GM12872 (cell line): Measurements from ENCODE around the gene TBCA.

Experiments
- TF ChIP-seq, protein P1 (sequence below): IDR thresholded peaks from 3 replicates; pipeline ENCODE4 v1.5.1; 2011; ENCODE audit warnings: low read depth, mild to moderate bottlenecking, low read length, moderate library complexity; ENCODE audit not compliant: insufficient read depth

The TBCA gene

DNA sequence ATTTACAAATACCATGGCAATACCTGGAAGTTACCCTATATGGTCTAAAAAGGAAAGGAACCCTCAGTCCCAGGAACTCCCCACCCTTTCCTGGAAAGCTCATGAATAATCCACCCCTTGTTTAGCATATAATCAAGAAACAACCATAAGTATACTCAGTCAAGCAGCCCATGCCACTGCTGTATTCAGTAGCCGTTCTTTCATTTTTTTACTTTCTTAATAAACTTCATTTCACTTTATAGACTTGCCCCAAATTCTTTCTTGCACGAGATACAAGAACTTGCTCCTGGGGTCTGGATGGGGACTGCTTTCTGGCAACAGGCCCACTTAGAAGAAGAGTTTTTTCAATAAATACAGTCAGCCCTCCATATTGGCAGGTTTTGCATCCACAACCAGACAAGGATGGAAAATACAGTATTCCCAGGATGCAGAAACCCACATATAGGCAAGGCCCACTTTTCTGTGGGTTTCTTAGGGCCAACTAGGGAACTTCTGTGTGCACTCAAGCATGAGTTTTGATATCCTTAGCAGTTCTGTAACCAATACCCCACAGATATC, 2.8 kb upstream of the TBCA start:
- TF ChIP-seq, protein P1, sequence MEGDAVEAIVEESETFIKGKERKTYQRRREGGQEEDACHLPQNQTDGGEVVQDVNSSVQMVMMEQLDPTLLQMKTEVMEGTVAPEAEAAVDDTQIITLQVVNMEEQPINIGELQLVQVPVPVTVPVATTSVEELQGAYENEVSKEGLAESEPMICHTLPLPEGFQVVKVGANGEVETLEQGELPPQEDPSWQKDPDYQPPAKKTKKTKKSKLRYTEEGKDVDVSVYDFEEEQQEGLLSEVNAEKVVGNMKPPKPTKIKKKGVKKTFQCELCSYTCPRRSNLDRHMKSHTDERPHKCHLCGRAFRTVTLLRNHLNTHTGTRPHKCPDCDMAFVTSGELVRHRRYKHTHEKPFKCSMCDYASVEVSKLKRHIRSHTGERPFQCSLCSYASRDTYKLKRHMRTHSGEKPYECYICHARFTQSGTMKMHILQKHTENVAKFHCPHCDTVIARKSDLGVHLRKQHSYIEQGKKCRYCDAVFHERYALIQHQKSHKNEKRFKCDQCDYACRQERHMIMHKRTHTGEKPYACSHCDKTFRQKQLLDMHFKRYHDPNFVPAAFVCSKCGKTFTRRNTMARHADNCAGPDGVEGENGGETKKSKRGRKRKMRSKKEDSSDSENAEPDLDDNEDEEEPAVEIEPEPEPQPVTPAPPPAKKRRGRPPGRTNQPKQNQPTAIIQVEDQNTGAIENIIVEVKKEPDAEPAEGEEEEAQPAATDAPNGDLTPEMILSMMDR = no peak

DNA sequence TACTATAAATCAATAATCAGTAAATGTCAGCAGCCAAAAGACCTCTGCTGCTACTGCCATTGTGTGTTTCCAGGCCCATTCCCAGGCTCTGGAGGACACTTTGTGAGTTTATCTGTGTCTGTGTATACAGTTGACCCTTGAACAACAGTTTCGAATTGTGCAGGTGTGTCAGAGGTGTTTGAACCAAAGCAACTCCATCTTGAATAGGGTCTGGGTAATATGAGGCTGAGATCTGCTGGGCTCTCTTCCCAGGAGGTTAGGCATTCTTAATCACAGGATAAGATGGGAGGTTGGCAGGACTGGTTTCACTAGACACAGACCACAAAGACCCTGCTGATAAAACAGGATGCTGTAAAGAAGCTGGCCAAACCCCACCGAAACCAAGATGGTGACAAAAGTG, 2.3 kb upstream of the TBCA start:
- TF ChIP-seq, protein P1 = no peak

DNA sequence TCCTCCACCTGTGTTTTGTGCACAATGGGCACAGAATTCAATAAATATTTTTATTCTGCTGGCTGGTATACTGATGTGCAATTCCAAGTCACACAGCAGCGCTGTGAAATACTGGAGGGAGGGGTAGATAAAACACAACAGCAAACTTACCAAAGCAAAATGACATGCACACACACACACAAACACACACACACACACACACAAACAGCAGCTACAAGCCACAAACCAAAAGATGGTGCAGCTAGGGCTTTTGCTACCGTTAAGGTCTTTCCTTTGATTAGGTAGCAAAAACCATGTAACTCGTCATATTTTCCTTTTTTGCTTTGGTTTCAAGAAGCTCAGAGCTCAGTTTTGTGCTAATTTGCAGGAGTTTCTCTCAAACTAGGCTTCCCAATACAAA, 1.8 kb upstream of the TBCA start:
- TF ChIP-seq, protein P1 = no peak

DNA sequence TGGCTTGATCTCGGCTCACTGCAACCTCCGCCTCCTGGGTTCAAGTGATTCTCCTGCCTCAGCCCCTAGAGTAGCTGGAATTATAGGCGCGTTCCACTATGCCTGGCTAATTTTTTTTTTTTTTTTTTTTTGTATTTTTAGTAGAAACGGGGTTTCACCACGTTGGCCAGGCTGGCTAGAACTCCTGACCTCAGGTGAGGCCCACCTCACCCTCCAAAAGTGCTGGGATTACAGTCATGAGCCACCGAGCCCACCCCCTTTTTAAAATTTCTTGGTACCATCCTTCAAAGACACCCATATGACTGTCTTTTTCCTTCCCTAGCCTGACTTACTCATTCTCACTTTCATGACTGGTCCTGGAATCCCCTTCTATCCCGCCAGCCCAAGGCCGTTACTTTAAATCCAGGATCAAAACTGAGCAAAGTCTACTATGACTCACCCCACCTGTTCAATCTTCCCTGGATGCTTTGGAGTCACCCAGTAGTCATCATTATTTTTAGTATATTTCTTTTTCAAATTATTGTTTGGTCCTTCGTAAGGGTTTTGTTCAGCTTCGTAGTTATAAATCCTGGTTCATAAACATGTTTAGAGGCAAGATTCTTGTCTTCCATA, 1.2 kb upstream of the TBCA start:
- TF ChIP-seq, protein P1 = no peak

DNA sequence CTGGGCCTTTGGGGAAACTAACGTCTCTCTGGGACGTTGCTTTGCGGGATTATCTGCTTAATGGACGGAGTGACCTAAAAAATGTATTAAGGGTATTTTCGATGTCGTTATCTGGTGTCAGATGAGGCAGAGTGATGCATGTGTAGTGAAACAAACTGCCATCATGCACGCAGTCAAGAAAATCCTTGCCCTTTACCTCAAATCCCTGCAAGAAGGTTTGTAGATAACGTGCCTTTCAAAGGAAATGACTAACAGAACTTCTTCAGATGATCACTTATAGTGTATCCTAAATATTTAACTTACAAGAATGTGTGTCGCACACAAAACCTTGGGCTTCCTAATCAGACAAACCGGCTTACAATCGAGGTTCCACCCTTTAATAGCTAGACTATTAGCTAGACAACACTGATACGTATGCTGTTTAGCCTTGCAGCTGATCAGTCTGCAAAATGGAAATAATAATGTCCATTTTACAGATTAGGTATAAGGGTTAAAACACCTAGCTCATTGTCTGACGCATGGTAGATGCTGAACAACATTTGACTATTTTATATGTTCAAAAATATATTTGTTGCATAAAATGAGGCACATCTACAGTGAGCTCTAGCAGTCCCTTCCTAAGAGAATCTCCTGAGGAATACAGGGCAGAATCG, 541 bp upstream of the TBCA start:
- TF ChIP-seq, protein P1 = no peak

DNA sequence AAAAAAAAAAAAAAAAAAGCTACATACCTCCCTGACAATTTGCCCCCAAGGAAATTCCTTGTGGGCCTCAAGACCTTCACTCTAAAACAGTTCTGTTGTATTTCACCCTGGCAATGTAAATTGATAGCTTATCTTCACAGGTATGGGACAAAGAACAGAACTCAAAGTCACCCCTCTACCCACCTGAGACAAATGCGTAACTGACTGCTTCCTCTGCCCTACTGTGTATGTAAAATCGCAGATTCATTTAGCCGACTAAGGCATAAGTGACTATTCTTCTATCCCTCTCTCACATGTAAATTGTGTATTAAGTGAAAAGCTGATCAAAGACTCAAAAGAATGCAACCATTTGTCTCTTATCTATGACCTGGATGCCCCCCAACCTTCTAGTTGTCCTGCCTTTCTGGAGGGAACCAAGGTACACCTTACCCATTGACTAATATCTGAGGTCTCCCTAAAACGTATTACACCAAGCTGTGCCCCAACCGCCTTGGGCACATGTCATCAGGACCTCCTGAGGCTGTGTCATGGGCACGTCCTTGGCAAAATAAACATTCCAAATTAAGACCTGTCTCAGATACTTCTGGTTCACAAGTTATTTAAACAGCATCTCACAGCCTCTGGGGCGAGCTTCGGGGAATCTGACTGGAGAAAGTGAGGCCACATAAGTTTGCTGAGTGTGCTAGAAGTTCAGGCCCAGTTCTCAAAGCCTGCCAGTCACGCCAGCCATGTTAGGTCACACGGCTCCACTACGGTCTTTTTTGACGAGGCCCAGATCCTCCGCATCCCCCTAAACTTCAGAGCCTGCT, 954 bp downstream of the TBCA start:
- TF ChIP-seq, protein P1 = no peak

DNA sequence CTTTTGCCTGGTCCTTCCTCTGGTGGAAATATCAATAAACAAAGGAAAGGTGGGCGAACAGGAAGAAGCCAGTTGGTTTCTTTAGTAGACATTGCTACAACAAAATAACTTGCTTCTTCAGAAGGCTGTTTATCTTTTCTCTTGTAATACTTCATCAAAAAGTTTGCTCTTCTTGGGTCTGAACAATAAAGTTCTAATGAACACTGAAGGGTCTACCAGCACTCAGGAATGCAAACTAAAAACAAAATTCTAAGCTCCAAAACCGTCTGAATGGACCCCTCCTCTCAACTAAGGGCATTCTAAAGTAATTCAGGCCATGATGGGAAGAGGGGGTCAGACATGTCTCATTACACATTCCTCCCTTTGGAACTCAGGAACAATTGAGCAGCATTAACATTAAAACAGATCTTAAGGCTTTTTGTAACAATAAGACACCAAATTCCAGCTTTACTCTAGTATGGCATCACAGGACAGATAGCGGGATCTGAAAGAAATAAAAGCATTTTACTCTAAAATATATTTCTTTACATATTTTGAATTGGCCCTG, 2.3 kb downstream of the TBCA start:
- TF ChIP-seq, protein P1 = no peak
